GM18499 (cell line): ENCODE measurements around the gene CAPS2.
"Not testable (repeated sequence)": the region's sequence is repeated elsewhere in the genome, so short reads cannot be mapped to it uniquely, and the experiment has no call there.

Source experiments
- ATAC-seq: cut with Tn5 transposase; IDR thresholded peaks from one replicate; pipeline ENCODE4 v1.9.1; 2021; ENCODE audit warnings: moderate number of reproducible peaks; ENCODE audit not compliant: insufficient read depth, unreplicated experiment

CAPS2 gene

GRCh38 chr12:75329918-75330826 is at the start of gene CAPS2:
CAPS2 (minus strand) TSS chr12:75330324; CDS start chr12:75326498, 3,826 bp downstream.
- peak; percentile 78 for ATAC-seq

GRCh38 chr12:75378354-75378753 is 48.2 kb upstream of the CAPS2 start:
- no peak for ATAC-seq

GRCh38 chr12:75374971-75375370 is 44.8 kb upstream of the CAPS2 start:
- no peak for ATAC-seq

GRCh38 chr12:75366629-75367028 is 36.5 kb upstream of the CAPS2 start:
- no peak for ATAC-seq

- no peak for ATAC-seq
Observed at GRCh38 chr12:75364919-75365318, 34.8 kb upstream of the CAPS2 start.

- ATAC-seq: no peak
Observed at GRCh38 chr12:75361408-75361807, 31.3 kb upstream of the CAPS2 start.

- no peak for ATAC-seq
Observed at GRCh38 chr12:75360920-75361319, 30.8 kb upstream of the CAPS2 start.

GRCh38 chr12:75354011-75354410 is 23.9 kb upstream of the CAPS2 start:
- ATAC-seq: no peak

GRCh38 chr12:75350413-75350812 is 20.3 kb upstream of the CAPS2 start:
- no peak for ATAC-seq

- ATAC-seq: no peak
Observed at GRCh38 chr12:75349946-75350345, 19.8 kb upstream of the CAPS2 start.

- ATAC-seq: not testable (repeated sequence)
Observed at GRCh38 chr12:75346215-75346614, 16.1 kb upstream of the CAPS2 start.

- no peak for ATAC-seq
Observed at GRCh38 chr12:75345531-75345930, 15.4 kb upstream of the CAPS2 start.

- ATAC-seq: no peak
Observed at GRCh38 chr12:75341873-75342272, 11.7 kb upstream of the CAPS2 start.

GRCh38 chr12:75337905-75338304 is 7.8 kb upstream of the CAPS2 start:
- peak; percentile 58 for ATAC-seq

GRCh38 chr12:75334384-75335030 is 4.4 kb upstream of the CAPS2 start, which contains the start of gene GLIPR1L1:
GLIPR1L1 (plus strand) TSS chr12:75334670; CDS start chr12:75334729, 59 bp downstream.
- ATAC-seq: peak; percentile 45

GRCh38 chr12:75327642-75328041 is 2.5 kb downstream of the CAPS2 start:
- ATAC-seq: no peak

GRCh38 chr12:75323663-75324062 is 6.5 kb downstream of the CAPS2 start:
- ATAC-seq: no peak

GRCh38 chr12:75322464-75322863 is 7.7 kb downstream of the CAPS2 start:
- no peak for ATAC-seq

- no peak for ATAC-seq
Observed at GRCh38 chr12:75317784-75318183, 12.3 kb downstream of the CAPS2 start.

- ATAC-seq: no peak
Observed at GRCh38 chr12:75315518-75315917, 14.6 kb downstream of the CAPS2 start.

GRCh38 chr12:75311369-75311768 is 18.8 kb downstream of the CAPS2 start:
- no peak for ATAC-seq
